ENCODE results near the gene ECM2.

- TF ChIP-seq CTCF (IDR thresholded peaks at IDR 0.05) (no peak), POLR2A (IDR thresholded peaks at IDR 0.05) (no peak)
These were observed 32.6 kb downstream of the ECM2 start for GRCh38 chr9:92503156-92503555.

Data from sigmoid colon (tissue), 3 donors.